Right forelimb (tissue), 1 donor: Measurements from ENCODE around the gene PCDHGA5.
A peak's percentile ranks its signal among the peaks of the same experiment; 100 is the strongest.
"Not testable (repeated sequence)": the region's sequence is repeated elsewhere in the genome, so short reads cannot be mapped to it uniquely, and the experiment has no call there.

Experiments
- DNase-seq: peaks from one replicate; pipeline ENCODE4 v3.0.0-alpha.2; 2018

PCDHGA5 gene

DNA sequence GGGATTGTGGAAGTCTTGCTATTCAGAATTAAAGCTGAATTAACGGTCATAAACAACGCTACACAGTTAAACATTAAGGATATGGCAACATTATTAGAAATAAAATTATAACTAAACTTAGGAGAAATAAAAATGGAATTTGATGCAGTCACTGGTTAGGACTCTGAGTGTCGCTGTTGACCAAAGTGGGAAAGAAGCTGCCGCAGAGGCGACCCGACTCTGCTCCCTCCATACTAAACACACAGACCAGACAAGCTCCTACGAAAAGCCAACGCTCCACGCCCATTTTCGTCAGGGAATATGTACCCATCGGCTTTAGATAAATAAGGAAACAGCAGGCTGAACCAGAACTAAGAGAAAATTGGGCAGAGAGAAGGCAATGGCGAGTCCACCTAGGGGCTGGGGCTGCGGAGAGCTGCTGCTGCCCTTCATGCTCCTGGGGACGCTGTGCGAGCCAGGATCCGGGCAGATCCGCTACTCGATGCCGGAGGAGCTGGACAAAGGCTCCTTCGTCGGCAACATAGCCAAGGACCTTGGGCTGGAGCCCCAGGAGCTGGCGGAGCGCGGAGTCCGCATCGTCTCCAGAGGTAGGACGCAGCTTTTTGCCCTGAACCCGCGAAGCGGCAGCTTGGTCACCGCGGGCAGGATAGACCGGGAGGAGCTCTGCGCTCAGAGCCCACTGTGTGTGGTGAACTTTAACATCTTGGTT lies at the start of gene PCDHGA5:
TSS of gene PCDHGA5 (plus strand) at position 211 of the 709 bp plus-strand sequence. CDS start at position 380, 169 bp downstream.
- DNase-seq, result no peak

GRCh38 chr5:141316963-141317362 lies 47.0 kb upstream of the PCDHGA5 start:
- not testable (repeated sequence) for DNase-seq

- no peak for DNase-seq
These were observed 44.8 kb upstream of the PCDHGA5 start for GRCh38 chr5:141319202-141319601.

- no peak for DNase-seq
These were observed 44.3 kb upstream of the PCDHGA5 start for GRCh38 chr5:141319699-141320098.

DNA sequence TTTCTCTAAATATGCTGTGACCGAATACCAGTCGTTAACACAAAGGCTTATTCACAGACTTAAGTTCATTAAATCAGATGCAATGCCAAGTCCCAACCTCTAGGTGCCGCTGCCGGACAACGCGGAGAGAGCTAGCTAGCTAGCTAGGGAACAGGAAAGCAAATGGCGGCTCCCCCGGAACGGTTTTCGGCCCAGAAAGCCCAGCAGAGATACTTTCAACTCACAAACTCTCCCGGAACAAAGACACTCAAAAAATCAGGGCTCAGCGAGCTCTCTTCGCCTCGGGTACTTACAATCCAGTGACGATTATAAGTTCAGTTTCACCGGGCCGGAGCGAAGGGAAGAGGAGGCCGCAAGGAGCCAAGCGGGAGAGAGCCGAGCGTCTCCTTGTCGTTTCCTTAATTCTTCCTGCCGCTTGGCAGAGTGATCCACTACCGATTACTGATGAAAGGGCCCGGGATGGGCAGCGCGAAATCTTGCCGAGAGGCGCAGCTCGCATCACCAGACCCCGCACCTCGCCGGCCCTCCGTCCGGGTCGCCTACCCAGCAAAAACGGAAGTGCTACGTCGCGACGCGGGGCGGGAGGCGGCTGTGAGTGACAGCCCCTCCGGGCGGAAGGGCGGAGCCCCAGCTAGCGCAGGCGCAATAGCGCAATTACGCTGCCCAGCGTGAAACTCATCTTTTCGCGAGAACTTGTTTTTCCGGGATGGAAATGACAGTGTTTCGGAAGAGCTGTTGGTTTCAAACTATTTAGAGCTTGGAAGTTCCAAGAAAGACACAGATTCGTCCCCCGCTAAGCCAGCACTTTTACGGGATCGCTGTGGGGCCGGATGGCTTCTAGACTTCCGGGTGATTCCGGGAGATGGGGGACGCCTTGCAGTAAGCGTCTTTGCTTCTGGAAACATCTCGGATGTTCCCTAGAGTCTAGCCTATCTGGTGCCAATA lies 43.5 kb upstream of the PCDHGA5 start, which contains the start of gene TAF7:
TSS of gene TAF7 (minus strand) at position 560 of the 945 bp plus-strand sequence. CDS start 740 bp downstream, outside the sequence.
- DNase-seq, result peak; percentile 95

DNA sequence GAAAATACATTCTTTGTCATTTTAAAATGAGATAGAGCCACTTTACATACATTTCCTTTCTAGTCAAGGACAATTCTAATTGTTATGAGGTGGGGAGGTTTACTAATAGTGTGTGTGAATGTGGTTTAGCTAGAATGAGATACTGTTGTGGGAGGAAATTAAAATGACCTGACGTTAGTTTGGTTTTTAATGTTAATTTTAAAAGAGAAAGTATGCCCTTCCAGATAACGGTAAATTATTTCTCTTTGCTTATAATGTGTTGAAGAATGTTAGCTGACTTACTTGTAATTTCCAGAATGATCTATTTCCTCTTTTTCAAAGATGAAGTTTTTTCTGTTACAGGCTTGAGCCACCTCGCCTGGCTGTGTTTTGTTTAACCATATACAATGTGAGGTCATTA lies 41.7 kb upstream of the PCDHGA5 start:
- no peak for DNase-seq

GRCh38 chr5:141326088-141326854 lies 37.7 kb upstream of the PCDHGA5 start:
- no peak for DNase-seq

- DNase-seq, result no peak
These were observed 35.7 kb upstream of the PCDHGA5 start for GRCh38 chr5:141328231-141328630.

- DNase-seq, result no peak
These were observed 33.5 kb upstream of the PCDHGA5 start, which contains the start of gene PCDHGA1 for GRCh38 chr5:141330299-141331080. Gene PCDHGA1 (plus strand): TSS chr5:141330514.

DNA sequence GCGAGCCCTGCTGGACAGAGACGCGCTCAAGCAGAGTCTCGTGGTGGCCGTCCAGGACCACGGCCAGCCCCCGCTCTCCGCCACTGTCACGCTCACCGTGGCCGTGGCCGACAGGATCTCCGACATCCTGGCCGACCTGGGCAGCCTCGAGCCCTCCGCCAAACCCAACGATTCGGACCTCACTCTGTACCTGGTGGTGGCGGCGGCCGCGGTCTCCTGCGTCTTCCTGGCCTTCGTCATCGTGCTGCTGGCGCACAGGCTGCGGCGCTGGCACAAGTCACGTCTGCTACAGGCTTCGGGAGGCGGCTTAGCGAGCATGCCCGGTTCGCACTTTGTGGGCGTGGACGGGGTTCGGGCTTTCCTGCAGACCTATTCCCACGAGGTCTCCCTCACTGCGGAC lies 31.4 kb upstream of the PCDHGA5 start:
- DNase-seq, result not testable (repeated sequence)

DNA sequence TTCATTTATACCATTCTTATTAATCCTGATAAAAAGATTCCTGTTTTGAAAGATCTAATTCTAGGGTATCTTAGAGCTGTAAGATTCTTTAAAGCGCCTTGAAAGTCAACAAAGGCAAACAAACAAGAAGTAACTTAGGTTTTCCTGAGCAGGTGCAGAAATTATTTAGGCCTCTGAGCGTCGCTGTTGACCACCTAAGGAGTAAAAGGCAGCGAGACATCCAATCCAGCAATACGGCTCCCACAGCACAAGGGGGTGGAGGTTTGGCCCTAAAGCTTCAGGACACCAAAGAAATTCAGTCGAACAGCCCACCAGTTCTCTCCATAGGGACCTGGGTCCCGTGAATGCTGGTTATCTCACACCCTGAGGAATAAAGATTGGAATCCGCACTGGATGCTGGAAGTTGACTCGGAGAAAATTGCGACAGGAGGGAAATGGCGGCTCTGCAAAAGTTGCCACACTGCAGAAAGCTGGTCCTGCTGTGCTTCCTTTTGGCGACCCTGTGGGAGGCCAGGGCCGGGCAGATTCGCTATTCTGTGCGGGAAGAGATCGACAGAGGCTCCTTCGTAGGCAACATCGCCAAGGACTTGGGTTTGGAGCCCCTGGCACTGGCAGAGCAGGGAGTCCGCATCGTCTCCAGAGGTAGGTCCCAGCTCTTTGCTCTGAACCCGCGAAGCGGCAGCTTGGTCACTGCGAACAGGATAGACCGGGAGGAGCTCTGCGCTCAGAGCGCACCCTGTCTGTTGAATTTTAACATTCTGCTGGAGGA lies 25.2 kb upstream of the PCDHGA5 start, which contains the start of gene PCDHGA2:
TSS of gene PCDHGA2 (plus strand) at position 223 of the 769 bp plus-strand sequence.
- DNase-seq, result no peak

DNA sequence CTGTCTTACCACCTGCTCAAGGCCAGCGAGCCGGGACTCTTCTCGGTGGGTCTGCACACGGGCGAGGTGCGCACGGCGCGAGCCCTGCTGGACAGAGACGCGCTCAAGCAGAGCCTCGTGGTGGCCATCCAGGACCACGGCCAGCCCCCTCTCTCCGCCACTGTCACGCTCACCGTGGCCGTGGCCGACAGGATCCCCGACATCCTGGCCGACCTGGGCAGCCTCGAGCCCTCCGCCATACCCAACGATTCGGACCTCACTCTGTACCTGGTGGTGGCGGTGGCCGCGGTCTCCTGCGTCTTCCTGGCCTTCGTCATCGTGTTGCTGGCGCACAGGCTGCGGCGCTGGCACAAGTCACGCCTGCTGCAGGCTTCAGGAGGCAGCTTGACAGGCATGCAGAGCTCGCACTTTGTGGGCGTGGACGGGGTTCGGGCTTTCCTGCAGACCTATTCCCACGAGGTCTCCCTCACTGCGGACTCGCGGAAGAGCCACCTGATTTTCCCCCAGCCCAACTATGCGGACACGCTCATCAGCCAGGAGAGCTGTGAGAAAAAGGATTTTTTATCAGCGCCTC lies 23.1 kb upstream of the PCDHGA5 start:
- not testable (repeated sequence) for DNase-seq

GRCh38 chr5:141342773-141343172 lies 21.2 kb upstream of the PCDHGA5 start:
- no peak for DNase-seq

- DNase-seq, result no peak
These were observed 20.6 kb upstream of the PCDHGA5 start, which contains the start of gene PCDHGA3 for GRCh38 chr5:141343242-141343952. Gene PCDHGA3 (plus strand): TSS chr5:141343829. CDS start chr5:141344034, 205 bp downstream.

DNA sequence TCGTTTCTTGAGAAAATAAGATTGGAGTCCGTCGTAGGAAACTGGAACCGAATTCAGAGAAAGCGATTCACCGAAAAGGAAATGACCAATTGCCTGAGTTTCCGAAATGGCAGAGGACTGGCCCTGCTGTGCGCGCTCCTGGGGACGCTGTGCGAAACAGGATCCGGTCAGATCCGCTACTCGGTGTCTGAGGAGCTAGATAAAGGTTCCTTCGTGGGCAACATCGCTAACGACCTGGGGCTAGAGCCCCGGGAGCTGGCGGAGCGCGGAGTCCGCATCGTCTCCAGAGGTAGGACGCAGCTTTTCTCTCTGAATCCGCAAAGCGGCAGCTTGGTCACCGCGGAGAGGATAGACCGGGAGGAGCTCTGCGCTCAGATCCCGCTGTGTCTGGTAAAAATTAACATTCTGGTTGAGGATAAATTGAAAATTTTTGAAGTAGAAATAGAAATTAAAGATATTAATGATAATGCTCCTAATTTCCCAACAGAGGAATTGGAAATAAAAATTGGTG lies 20.0 kb upstream of the PCDHGA5 start:
- DNase-seq, result no peak

- no peak for DNase-seq
These were observed 18.6 kb upstream of the PCDHGA5 start for GRCh38 chr5:141345327-141345726.

- DNase-seq, result not testable (repeated sequence)
These were observed 17.9 kb upstream of the PCDHGA5 start for GRCh38 chr5:141346017-141346416.

DNA sequence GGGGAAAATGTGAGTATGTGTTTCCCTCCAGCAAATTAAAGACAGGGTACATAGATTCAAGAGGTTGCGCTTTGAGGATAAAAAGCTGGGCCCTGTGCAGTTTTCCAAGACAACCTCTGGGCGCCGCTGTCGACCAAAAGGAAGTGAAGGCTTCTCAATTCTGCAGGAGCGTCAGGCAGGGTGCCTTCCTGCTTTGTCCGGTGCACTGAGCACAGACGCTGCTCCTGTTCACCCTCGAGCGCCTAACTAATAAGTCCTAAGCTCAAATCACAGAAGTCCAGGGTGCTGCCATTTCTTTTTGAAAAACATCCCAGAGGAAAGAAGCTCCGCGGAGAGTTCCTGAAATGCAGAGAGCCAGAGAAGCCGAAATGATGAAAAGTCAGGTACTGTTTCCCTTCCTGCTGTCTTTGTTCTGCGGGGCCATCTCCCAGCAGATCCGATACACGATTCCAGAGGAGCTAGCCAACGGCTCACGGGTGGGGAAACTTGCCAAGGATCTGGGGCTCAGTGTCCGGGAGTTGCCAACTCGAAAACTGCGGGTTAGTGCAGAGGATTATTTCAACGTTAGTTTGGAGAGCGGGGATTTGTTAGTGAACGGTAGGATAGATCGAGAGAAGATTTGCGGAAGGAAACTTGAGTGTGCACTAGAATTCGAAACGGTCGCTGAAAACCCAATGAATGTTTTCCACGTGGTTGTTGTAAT lies 13.9 kb upstream of the PCDHGA5 start, which contains the start of gene PCDHGB1:
TSS of gene PCDHGB1 (plus strand) at position 183 of the 703 bp plus-strand sequence. CDS start at position 345, 162 bp downstream.
- DNase-seq, result no peak

DNA sequence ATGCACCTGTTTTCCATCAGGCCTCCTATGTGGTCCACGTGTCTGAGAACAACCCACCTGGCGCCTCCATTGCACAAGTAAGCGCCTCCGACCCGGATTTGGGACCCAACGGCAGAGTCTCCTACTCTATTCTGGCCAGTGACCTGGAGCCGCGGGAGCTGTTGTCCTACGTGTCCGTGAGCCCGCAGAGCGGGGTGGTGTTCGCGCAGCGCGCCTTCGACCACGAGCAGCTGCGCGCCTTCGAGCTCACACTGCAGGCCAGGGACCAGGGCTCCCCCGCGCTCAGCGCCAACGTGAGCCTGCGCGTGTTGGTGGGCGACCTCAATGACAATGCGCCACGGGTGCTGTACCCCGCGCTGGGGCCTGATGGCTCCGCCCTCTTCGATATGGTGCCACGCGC lies 12.4 kb upstream of the PCDHGA5 start:
- DNase-seq, result no peak
